ELF-1 (cell line): ENCODE data around the gene KIF21B.

Experiments
- DNase-seq: peaks from one replicate; pipeline ENCODE4 v3.0.0-alpha.2; 2016; ENCODE audit warnings: low read depth, low spot score

Gene KIF21B

GRCh38 chr1:201019321-201019977 is 4.1 kb downstream of the KIF21B start:
- peak; percentile 25 for DNase-seq

- DNase-seq = no peak
Observed at GRCh38 chr1:201017828-201018163, 5.7 kb downstream of the KIF21B start.

- DNase-seq = peak; percentile 56
Observed at GRCh38 chr1:201016943-201017827, 6.3 kb downstream of the KIF21B start.

- peak; percentile 25 for DNase-seq
Observed at GRCh38 chr1:201016211-201016651, 7.3 kb downstream of the KIF21B start.

DNA sequence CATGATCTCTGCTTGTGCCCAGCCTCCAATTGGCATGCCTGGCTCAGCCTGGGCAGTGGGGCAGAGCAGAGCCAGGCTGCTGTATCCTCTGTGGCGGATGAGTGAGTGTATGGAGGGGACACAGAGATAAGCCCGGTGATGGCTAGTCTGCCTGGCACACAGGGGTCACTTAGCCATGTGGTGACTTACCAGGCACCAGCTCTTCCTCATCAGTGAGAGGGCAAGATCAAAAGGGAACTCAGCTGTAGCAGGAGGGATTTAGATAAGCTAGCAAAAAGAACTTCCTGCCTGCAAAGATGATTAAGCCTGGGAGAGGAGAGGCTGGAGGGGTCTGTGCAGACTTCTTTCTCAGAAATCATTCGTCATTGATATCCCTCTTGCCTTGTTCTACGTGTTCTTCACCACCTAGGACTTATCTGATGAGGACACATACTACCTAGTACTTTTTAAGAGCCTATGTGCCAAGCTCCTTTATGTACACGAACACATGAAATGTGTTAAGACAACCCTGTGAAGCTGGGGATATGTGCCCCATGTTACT is 7.9 kb downstream of the KIF21B start:
- peak; percentile 65 for DNase-seq

GRCh38 chr1:201014816-201015200 is 8.7 kb downstream of the KIF21B start:
- no peak for DNase-seq

GRCh38 chr1:201013991-201014815 is 9.3 kb downstream of the KIF21B start:
- peak; percentile 33 for DNase-seq

DNA sequence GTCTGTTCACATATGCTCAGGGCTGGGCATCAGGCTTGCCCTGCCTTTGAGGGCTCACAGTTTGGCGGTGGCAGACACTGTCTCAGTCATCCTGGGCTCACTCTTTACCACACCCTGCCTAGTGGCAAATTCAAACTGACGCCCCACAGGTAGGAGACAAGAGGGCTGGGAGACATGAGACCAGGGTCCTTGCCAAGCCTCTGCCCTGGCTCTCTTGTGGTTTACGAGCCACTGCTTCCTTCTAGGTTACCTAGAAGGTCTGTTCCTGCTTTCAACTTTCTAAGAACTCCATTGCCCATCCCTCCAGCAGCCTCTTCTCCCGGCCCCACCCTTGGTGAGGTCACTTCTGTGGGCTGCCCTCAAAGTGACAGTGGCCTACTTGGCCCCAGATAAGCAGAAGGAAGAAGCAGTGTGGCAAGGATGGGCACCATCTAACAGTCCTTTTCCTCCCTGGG is 10.5 kb downstream of the KIF21B start:
- DNase-seq = no peak

GRCh38 chr1:201011616-201012015 is 11.9 kb downstream of the KIF21B start:
- DNase-seq = no peak

DNA sequence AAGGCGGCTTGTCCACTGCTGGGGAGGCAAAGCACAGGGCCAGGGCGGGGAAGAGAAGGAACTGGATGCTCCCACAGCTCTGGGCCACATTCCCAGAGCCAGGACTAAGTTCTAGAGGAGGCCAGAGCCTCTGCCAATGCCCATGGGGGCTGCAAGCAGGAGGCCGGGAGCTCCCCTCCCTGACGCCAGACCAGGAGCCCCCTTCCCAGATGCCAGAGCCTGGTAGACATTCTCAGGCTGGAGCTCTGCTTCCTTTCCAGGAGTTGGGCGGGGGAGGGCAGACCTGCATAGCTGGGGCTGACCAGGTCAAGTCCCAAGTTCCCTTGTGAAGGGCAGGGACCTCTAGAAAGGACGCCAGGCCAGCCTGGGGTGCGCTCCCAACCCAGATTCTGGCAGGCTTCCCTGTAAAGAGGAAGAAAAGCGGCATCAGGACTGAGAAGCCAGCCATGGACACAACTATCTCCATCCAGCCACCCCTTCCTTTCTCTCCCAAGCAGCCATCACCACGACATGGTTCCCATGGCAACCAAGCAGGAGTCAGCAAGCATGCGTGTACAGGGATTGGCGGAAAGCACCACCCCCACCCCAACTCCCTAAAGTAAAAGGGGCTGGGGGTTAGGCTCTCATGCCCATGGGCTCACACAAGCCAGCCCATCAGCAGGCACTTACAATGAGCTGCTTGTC is 13.4 kb downstream of the KIF21B start:
- DNase-seq = peak; percentile 53

GRCh38 chr1:201008666-201009360 is 14.7 kb downstream of the KIF21B start:
- DNase-seq = peak; percentile 79

- DNase-seq = no peak
Observed at GRCh38 chr1:201007481-201007880, 16.0 kb downstream of the KIF21B start.

DNA sequence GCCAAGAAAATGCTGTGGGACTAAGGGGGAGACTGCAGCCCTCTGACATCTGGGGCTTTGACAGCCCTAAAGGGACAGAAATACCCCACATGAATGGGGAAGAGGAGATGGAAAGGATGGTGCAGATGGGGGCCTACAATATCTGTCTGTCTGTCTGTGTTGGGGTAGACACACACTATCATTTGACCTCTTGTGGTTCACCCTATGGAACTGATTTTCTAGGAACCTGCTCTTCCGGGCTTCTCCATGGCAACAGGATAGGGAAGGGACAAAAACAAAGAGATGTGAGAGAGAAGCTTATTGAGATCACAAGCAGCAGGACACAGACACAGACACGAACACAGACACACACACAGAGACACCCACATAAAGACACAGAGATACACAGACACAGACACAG is 17.1 kb downstream of the KIF21B start:
- no peak for DNase-seq

GRCh38 chr1:201004732-201005131 is 18.8 kb downstream of the KIF21B start:
- no peak for DNase-seq

- no peak for DNase-seq
Observed at GRCh38 chr1:201004154-201004553, 19.4 kb downstream of the KIF21B start.

DNA sequence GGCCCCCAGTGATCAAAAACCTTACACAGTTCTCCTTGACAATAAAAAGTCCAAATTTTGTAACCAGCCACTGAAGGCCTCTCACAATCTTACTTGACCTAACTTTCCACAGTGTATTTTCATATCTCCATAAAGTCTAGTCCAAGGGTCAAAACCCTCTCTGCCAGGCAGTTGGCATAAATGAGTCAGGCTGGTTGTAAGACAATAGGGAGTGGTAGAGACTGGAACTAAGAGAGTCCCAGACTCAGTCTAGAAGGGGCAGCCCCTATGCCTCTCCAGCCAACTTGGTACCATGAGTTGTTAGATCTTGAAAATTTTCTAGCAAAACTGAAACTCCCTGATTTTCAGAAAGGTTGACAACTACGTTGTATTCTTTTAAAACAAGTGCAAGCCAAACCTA is 21.0 kb downstream of the KIF21B start:
- DNase-seq = no peak

DNA sequence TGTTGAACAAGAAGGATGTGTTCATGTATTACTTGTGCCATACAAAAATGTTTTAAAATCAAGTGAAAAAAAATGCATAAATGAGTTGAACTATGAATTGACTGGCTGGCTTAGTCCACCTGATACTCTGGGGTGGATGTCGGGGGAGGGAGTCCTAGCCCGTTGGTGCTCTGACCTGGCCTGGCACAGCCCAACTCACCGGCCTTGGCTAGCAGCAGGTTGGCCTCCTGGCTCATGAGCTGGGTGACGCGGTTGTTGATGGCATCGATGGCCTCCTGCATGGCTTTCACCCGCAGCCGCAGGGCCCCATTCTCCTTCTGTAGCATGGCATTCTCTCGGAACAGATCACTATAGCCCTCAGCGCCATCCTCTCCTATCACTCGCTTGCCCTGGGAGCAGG is 21.6 kb downstream of the KIF21B start:
- peak; percentile 66 for DNase-seq

DNA sequence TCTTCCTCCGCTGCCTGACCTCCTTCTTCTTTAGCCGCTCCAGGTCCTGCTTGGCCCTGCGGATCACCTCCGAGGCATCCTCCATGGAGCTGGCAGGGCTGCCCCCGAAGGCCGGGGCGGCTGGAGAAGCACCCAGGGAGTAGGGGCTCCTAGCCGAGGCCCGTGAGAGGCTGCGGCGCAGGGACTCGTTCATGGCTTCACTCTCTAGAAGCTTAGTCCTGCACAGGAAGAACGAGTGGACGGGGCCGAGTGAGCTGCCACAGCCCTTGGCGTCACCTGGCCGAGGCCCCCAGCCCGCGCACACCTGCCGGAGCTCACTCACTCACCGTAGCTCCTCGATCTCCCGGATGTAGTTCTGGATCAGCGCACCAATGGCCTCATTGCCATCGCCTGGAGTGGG is 23.1 kb downstream of the KIF21B start:
- no peak for DNase-seq

DNA sequence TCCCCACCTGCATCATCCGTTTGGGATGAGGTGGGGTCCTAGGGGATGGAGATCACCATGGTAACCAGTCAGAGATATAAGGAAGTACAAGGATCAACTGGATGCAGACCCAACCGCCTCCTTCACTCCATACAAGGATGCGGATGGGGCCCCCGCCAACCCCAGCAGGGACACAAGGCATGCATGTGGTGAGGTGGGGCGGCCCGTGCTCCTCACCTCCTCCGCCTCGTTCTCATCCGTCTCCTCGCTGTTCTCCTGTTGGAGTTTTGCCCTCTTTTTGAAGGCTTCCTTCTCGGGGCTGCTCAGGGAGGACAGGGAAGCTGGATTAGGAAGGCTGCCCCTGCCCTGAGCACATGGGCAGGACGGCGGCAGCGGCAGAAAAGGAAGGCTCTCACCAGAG is 23.8 kb downstream of the KIF21B start:
- DNase-seq = no peak

DNA sequence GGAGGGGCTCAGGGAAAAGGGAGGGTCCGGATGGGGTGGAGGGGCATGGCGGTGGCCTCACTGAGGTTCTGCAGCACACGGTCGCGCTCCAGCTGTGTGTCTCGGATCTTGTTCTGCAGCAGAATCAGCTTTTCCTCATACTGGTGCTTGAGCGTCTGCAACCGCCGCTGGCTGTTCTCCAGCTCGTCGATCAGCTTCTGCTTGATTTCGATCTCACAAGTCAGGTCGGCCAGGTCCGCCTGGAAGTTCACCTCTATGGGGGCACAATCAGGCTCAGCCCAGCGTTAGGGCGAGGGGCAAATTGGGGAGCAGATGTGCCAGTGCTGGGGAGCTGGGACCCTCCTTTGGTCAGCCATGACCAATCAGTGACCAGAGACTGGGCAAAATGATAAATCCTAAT is 25.2 kb downstream of the KIF21B start:
- DNase-seq = no peak
